NCI-H524 treated with DMSO at 0.1 percent for 48 hours (cell line): ENCODE measurements around the gene SLC17A7.
"Not testable (repeated sequence)": the region's sequence is repeated elsewhere in the genome, so short reads cannot be mapped to it uniquely, and the experiment has no call there.

ENCODE experiments used
- DNase-seq: peaks from one replicate; lab custom pipeline; 2025; lab: John Stamatoyannopoulos, UW

Gene SLC17A7

DNA sequence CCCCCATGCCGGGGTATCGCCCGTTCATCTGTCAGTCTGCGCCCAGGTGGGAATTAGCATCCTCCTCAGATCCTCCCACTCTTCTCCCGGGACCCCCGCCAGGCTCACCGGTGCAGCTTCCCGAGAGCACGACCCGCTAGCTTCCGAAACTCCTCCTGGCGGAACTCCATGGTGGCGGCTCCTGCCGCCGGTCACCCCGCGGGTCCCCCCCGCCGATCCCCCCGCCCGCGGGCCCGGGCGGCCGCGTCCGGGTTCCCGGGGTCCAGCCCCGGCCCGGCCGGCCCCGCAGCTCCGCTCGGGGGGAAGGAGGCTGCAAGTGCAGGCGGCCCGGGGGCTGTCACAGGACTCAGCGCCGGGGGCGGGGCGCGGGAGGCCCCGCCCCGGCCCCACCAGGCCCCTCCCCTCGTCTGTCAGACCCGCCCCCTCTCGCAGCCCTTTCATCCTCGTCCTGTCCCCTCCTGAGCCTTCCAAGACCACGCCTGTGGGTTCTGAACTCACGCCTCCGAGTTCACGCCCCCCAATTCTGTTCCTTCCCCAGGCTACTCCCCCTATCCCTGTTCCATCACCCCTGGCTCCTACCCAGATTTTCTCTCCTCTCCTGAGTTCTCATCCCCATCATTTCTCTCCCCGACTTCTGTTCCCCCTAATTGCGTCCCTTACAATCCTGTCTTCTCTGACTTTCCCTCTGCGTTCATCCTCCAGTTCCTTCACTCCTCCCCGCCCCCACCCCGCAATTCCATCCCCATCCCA, at the start of gene SLC17A7:
SLC17A7 (minus strand) TSS at position 318 of the 750 bp plus-strand sequence; CDS start at position 170, 148 bp downstream.
- peak; percentile 40 for DNase-seq

GRCh38 chr19:49490287-49491029, 49.1 kb upstream of the SLC17A7 start:
- DNase-seq: no peak

DNA sequence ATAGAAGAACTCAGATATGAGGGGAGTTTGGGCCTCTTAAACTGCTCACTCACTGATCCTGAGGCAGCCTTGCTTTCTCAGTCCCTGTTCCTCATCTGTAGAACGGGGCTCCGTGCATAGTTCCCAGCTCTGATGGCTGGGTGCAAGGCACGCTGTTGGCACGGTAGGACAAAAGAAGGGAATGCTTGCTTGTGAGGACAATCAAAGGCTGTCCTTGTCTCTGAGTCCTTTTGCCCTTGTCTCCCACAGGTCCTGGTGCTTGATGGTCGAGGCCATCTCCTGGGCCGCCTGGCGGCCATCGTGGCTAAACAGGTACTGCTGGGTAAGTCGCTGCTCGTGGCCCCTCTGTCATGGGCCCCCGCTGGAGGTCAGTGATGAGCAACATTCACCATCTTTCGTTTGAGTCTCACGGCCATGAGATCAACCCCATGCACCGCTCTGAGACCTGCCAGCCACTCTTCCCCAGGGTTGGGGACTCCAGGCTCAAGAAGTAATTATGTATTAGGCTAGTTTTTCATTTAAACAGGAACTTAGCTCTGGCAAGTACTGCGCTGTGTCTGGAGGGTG, 48.4 kb upstream of the SLC17A7 start:
- DNase-seq: no peak

- DNase-seq: no peak
Measured at GRCh38 chr19:49488863-49489537, 47.7 kb upstream of the SLC17A7 start.

GRCh38 chr19:49488046-49488862, 46.9 kb upstream of the SLC17A7 start:
- DNase-seq: no peak

DNA sequence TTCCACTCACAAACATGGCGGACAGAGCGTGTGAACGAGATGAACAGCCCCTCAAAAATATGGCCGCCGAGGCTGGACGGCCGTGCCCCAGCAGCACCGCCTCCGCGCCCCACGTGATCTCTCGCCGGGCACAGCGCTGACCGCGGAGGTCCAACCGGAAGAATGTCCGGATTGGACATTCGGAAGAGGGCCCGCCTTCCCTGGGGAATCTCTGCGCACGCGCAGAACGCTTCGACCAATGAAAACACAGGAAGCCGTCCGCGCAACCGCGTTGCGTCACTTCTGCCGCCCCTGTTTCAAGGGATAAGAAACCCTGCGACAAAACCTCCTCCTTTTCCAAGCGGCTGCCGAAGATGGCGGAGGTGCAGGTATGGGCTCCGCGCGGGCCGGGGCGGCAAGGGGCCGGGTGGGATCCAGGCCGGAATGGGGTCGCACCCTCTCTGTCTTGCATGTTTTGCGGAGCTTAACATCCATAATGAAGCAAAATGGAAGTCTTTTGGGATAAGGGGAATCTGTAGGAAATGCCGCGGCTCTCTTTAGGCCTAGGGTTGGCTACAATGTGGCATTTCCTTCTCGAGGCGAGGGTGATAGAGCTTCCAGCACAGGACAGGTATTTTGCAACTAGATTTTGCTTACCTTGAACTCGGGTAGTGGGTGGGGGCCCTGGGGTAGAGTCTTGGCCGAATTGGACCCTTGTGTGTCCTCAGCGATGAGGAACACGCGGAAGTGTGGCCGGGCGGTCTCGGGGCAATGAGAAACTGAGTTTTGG, 46.1 kb upstream of the SLC17A7 start, which contains the start of gene RPL13A:
RPL13A (plus strand) TSS at position 332 of the 769 bp plus-strand sequence; CDS start at position 354, 22 bp downstream.
- DNase-seq: peak; percentile 87

DNA sequence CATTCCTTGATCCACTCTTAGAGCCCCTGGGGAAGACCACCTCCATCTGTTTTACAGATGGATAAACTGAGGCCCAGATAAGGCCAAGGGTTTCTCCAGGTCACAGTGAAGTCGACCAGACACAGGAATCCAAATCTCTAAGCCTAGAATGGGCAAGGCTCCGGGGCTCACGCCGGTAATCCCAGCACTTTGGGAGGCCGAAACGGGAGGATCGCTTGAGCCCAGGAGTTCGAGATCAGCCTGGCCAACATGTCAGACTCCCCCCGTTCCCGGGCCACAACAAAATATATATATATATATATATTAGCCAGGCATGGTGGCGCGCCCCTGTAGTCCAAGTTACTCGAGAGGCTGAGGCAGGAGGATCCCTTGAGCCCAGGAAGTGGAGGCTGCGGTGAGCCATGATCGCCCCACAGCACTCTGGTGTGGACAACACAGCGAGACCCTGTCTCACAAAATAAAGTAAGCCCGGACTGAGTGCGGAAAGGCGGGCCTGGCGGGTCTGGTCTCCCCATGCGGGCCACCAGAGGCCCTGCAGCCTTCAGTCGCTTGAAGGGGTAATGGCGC, 45.5 kb upstream of the SLC17A7 start:
- no peak for DNase-seq

GRCh38 chr19:49486232-49486631, 44.9 kb upstream of the SLC17A7 start:
- DNase-seq: no peak

- no peak for DNase-seq
Measured at GRCh38 chr19:49481020-49481683, 39.8 kb upstream of the SLC17A7 start.

DNA sequence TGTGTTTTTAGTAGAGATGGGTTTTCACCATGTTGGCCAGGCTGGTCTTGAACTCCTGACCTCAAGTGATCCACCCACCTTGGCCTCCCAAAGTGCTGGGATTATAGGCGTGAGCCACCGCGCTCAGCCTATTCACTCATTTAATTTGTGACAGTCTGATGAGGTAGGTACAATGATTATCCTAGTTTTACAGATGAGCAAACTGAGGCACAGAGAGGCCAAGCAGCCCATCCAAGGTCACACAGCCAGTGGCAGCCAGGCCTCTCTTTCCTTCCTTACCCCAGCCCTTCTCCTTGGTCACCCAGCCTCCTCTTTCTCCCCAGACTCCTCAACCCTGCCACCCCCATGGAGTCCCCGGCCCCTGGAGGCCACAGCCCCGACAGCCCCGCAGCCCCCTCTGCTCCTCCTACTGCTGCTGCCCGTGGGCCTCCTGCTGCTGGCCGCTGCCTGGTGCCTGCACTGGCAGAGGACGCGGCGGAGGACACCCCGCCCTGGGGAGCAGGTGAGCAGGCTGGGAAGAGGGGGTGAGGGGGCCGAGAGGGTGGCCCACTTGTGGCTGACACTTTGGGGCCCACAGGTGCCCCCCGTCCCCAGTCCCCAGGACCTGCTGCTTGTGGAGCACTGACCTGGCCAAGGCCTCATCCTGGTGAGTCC, 38.8 kb upstream of the SLC17A7 start:
- DNase-seq: no peak

DNA sequence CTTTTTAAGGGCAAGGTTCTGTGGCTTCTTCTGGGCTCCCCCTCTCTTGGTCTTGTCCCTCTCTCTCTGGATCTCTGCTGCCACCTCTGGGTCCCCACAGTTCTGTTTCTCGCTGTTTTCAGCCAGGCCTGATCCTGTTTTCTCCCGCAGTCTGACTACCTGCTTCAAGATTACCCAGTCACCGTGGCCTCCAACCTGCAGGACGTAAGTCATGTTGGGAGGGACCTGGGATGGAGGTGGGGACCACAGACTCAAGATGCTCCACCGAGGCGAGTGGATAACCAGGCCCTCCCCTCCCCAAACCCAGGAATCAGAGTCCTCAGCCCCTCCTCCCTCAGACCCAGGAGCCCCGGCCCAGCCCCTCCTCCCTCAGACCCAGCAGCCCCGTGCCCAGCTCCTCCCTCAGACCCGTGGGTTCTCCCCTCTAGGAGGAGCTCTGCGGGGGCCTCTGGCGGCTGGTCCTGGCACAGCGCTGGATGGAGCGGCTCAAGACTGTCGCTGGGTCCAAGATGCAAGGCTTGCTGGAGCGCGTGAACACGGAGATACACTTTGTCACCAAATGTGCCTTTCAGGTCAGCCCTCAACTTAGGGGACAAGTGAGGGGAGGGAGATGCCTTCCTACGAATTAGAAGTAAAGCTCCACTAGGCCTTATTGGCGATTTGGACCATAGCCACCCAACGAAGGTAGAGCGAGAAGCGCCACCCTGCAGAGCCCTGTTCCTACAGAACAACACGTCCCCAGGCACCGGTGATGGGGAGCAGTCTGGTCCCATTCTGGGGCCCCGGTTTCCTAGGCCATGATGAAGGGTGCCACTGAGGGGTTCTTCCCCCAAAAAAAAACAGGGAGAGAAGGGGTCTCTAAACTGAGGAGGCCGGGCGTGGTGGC, 34.9 kb upstream of the SLC17A7 start:
- DNase-seq: no peak

GRCh38 chr19:49475191-49475917, 34.0 kb upstream of the SLC17A7 start:
- DNase-seq: no peak

- DNase-seq: no peak
Measured at GRCh38 chr19:49474542-49474924, 33.2 kb upstream of the SLC17A7 start.

DNA sequence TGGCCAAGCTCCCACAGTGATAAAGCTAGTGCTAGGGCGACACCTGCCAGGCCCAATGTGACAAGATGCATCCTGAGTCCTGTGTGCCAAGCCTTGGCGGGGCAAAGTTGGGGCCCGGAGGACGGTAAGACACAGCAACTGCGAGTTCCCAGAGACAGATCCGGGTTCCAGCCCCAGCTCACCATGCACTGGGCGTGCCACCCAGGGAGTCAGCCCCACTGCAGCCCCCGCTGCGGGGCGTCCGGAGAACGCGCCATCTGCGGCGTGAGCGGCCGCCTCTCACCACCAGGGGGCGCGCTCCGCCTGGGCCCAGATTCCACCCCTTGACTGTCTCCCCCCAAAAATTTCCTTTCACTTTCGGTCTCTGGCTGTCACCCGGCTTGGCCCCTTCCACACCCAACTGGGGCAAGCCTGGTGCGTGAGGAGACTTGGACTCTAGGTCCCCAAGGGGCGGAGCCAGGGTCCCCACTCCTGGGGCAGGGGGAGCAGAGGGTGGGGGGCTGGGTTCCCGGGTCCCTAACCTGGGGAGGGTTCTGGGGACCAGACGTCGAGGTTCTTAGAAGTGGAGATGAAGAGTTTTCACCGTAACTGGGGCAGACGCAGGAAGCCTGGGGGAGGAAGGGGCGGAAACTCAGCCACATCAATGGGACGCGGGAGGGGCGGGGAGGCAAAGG, 32.7 kb upstream of the SLC17A7 start, which contains the start of gene FLT3LG:
FLT3LG (plus strand) TSS at position 348 of the 674 bp plus-strand sequence. CDS start 425 bp downstream, outside the sequence.
- peak; percentile 9 for DNase-seq

GRCh38 chr19:49473501-49473867, 32.2 kb upstream of the SLC17A7 start:
- DNase-seq: not testable (repeated sequence)

DNA sequence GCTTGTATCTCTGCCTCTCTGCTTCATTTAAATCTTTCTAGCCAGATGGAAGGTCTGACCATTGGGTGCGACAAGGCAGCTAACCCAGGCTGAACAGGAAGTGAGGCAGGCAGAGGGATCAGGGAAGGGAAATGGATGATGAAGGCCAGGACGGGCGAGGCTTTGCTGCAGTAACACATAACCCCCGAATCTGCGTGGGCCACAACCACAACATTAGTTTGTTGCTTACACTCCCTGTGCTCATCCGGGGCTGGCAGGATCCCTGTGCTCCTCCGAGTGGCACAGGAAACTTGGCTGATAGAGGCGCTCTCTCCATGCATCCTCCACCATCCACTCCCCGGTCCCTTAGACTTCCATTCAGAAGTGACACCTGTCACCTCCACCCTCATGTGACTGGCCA, 31.6 kb upstream of the SLC17A7 start:
- no peak for DNase-seq

GRCh38 chr19:49470615-49470978, 29.3 kb upstream of the SLC17A7 start:
- DNase-seq: no peak
